ENCODE data around the gene ID1. TPM values are rescaled to one million over a fixed set of nuclear protein-coding genes. Genes with fewer than 3 reads are reported as not detected.

Gene ID1
- total and polyA plus RNA-seq, 2 of the 13 experiments (the other 11 are each of a cell fraction or from before 2014, with no cell fraction given), result 320 to 419 TPM

DNA sequence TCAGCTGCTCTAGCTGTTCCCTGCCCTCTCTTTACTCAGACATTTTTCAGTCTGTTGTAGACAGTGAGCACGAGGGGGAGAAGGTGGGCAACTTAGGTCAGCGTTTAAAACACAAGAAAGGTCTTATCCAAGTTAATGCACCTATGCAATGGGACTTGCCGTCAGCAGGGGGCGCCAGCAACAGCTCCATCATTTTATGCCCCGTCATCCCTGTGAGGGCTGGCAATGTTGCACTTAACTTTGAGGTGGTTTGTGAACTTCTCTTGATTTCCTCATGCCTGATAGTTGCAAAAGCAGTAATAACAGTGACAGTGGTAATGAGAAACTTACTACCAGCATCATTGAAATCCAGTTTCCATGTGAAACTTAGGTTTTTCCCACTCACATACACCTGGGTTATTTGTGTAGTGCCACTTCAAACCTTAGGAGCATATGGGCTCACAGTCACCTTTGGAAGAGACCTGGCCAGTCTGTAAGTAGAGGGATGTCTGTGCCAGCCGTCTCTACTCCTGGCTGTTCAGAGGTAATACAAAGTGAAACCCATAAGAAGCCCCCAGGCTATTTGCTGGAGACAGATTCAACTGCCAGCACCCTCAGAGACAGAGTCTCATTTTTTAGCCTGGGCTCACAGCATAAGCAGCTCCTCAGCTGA lies 44.9 kb upstream of the ID1 start (continued):
- TF ChIP-seq SETDB1 (CRISPR knock-in tag; IDR thresholded peaks at IDR 0.05; ENCODE audit: borderline replicate concordance) (no peak), ZNF333 (CRISPR knock-in tag; IDR thresholded peaks at IDR 0.05; ENCODE audit: borderline replicate concordance) (no peak), ZNF558 (CRISPR knock-in tag; IDR thresholded peaks at IDR 0.05; ENCODE audit: borderline replicate concordance) (no peak), ZNF367 (CRISPR knock-in tag; IDR thresholded peaks at IDR 0.05; ENCODE audit: borderline replicate concordance) (no peak), SALL2 (CRISPR knock-in tag; IDR thresholded peaks at IDR 0.05) (no peak), DNMT3B (CRISPR knock-in tag; conservative IDR thresholded peaks at IDR 0.05) (no peak), ATF1 (CRISPR knock-in tag; IDR thresholded peaks at IDR 0.05) (no peak), NFKBIZ (CRISPR knock-in tag; IDR thresholded peaks at IDR 0.05) (0 out of 2 replicates have a peak, but pooled peaks have one; percentile 47), ZNF24 (IDR thresholded peaks at IDR 0.05) (no peak), KDM3A (CRISPR knock-in tag; IDR thresholded peaks at IDR 0.05; ENCODE audit: low read depth) (no peak), BRCA1 (CRISPR knock-in tag; IDR thresholded peaks at IDR 0.05) (no peak), NPAS2 (CRISPR knock-in tag; IDR thresholded peaks at IDR 0.05; ENCODE audit: borderline replicate concordance) (no peak), ZNF816 (CRISPR knock-in tag; IDR thresholded peaks at IDR 0.05; ENCODE audit: borderline replicate concordance) (no peak), IRX3 (CRISPR knock-in tag; IDR thresholded peaks at IDR 0.05; ENCODE audit: borderline replicate concordance, low read depth) (no peak), ZNF569 (CRISPR knock-in tag; IDR thresholded peaks at IDR 0.05; ENCODE audit: borderline replicate concordance) (no peak), BHLHE40 (IDR thresholded peaks at IDR 0.05; ENCODE audit: low read length) (no peak; the same call in 1 of the 2 replicates), U2AF1 (optimal IDR thresholded peaks at IDR 0.05; ENCODE audit: low read depth, low read length) (no peak), SMC3 (IDR thresholded peaks at IDR 0.05; ENCODE audit: low read length) (peak; percentile 97), EEA1 (CRISPR knock-in tag; IDR thresholded peaks at IDR 0.05; ENCODE audit: borderline replicate concordance) (no peak), ZMYM2 (CRISPR knock-in tag; IDR thresholded peaks at IDR 0.05) (no peak), SSRP1 (CRISPR knock-in tag; IDR thresholded peaks at IDR 0.05) (peak; percentile 23; the same call in 1 of the 2 replicates), ZFP36 (IDR thresholded peaks at IDR 0.05; ENCODE audit: borderline replicate concordance, low read depth, low read length, partially characterized antibody) (no peak), MLLT10 (CRISPR knock-in tag; IDR thresholded peaks at IDR 0.05) (no peak)
- TF ChIP-seq, protein P1, sequence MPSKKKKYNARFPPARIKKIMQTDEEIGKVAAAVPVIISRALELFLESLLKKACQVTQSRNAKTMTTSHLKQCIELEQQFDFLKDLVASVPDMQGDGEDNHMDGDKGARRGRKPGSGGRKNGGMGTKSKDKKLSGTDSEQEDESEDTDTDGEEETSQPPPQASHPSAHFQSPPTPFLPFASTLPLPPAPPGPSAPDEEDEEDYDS (CRISPR knock-in tag; IDR thresholded peaks at IDR 0.05), result no peak
- TF ChIP-seq, protein P2, sequence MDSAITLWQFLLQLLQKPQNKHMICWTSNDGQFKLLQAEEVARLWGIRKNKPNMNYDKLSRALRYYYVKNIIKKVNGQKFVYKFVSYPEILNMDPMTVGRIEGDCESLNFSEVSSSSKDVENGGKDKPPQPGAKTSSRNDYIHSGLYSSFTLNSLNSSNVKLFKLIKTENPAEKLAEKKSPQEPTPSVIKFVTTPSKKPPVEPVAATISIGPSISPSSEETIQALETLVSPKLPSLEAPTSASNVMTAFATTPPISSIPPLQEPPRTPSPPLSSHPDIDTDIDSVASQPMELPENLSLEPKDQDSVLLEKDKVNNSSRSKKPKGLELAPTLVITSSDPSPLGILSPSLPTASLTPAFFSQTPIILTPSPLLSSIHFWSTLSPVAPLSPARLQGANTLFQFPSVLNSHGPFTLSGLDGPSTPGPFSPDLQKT (CRISPR knock-in tag; IDR thresholded peaks at IDR 0.05; ENCODE audit: borderline replicate concordance), result no peak
- TF ChIP-seq, protein P3, sequence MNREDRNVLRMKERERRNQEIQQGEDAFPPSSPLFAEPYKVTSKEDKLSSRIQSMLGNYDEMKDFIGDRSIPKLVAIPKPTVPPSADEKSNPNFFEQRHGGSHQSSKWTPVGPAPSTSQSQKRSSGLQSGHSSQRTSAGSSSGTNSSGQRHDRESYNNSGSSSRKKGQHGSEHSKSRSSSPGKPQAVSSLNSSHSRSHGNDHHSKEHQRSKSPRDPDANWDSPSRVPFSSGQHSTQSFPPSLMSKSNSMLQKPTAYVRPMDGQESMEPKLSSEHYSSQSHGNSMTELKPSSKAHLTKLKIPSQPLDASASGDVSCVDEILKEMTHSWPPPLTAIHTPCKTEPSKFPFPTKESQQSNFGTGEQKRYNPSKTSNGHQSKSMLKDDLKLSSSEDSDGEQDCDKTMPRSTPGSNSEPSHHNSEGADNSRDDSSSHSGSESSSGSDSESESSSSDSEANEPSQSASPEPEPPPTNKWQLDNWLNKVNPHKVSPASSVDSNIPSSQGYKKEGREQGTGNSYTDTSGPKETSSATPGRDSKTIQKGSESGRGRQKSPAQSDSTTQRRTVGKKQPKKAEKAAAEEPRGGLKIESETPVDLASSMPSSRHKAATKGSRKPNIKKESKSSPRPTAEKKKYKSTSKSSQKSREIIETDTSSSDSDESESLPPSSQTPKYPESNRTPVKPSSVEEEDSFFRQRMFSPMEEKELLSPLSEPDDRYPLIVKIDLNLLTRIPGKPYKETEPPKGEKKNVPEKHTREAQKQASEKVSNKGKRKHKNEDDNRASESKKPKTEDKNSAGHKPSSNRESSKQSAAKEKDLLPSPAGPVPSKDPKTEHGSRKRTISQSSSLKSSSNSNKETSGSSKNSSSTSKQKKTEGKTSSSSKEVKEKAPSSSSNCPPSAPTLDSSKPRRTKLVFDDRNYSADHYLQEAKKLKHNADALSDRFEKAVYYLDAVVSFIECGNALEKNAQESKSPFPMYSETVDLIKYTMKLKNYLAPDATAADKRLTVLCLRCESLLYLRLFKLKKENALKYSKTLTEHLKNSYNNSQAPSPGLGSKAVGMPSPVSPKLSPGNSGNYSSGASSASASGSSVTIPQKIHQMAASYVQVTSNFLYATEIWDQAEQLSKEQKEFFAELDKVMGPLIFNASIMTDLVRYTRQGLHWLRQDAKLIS (CRISPR knock-in tag; IDR thresholded peaks at IDR 0.05), result no peak; the same call in 1 of the 2 replicates
- TF ChIP-seq, protein P4, sequence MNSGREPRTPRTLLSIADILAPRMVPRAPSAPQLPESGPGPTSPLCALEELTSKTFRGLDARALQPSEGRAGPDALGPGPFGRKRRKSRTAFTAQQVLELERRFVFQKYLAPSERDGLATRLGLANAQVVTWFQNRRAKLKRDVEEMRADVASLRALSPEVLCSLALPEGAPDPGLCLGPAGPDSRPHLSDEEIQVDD (CRISPR knock-in tag; IDR thresholded peaks at IDR 0.05; ENCODE audit: borderline replicate concordance), result 0 out of 2 replicates have a peak, but pooled peaks have one; percentile 43

Data from HepG2 (cell line).